ENCODE measurements around the gene PCDH15.

GRCh38 chr10:53894145-53894544, 906.9 kb downstream of the PCDH15 start:
- TF ChIP-seq POLR2A (IDR thresholded peaks at IDR 0.05) (no peak), CTCF (IDR thresholded peaks at IDR 0.05) (no peak), EP300 (IDR thresholded peaks at IDR 0.05) (no peak)
